Loucy (cell line): ENCODE data around the gene NEXN.

Experiments used
- CTCF ChIP-seq: fragments of 200-600 bp; sonication (generic); conservative IDR thresholded peaks from 2 replicates; pipeline ENCODE4 v1.5.1; 2014; ENCODE audit warnings: mild to moderate bottlenecking, antibody characterized with exemption, low read length
- EZH2phosphoT487 ChIP-seq: fragments of 200-600 bp; IDR thresholded peaks from 2 replicates; pipeline ENCODE4 v1.6.1; 2018; ENCODE audit warnings: antibody characterized with exemption, mild to moderate bottlenecking, moderate library complexity, borderline replicate concordance

- no peak for TF ChIP-seq CTCF
- no peak for TF ChIP-seq EZH2phosphoT487
Observed at GRCh38 chr1:77910116-77910515, 21.7 kb downstream of the NEXN start.
